ENCODE results near the gene TSPAN9. TPM values are rescaled to one million over a fixed set of nuclear protein-coding genes. Genes with fewer than 3 reads are reported as not detected.

TSPAN9 gene
- total RNA-seq, 4 donors from 2014 or later, result 13.7 to 35.4 (median 26.7) TPM

DNA sequence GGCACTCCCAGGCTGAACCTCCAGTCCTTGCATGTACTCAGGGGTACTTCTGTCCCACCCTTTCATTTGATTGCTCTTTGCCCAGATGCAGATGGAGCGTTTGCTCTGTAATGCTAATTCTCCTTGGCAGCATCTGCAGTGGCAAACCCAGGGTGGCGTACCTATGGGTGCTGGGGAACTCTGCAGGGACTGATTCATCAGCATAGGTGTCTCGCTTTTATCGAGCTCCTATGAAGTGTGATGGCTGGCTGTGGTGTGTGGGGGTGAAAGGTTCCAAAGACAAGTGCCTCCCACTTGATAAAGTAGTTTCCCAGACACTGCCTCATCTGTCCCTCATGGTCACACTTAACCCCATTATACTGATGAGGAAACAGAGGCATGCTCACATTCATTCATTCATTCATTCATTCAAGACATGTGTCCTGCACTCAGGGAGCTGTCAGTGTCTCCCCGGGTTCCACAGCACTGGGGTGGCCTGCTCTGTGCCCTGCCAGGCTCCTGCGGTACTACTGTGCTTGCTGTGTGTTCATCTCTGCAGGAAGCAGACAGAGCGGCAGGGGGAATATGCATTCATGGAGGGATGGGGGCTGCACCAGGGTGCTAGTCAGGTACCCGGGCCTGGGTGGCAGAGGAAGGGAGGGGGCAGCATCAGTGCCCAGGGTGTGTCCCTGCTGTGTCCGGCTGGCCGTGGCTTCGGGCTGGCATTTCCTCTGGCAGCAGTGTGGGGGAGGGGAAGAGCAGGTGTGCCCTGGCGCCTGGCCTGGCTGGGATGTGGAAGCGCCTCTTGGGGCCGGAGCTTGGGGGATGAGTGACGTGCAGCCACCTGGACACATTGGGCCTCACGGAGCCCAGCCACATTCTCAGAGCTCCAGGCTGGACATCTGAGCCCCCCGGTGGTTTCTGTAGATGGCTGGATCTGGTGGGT lies 110.9 kb downstream of the TSPAN9 start:
- Histone ChIP-seq H3K36me3 (no peaks in the 10 kb centered on the region), H3K27me3 (no peaks in the 10 kb centered on the region), H3K4me3 (no peak overlapping the region), H3K27ac (replicated peaks in 1 of 4) (no peak overlapping the region), H3K4me1 (peaks cover 15 to 56% (median 23%) of the 10 kb centered on the region in 4 donors), H3K9me3 (no peaks in the 10 kb centered on the region)
- TF ChIP-seq POLR2A (IDR thresholded peaks at IDR 0.05; ENCODE audit: low read depth) (no peak), EP300 (IDR thresholded peaks at IDR 0.05) (no peak), POLR2AphosphoS5 (IDR thresholded peaks at IDR 0.05) (no peak), CTCF (IDR thresholded peaks at IDR 0.05) (no peak)
- WGBS, result 87% methylated on average over 8 of the region's 17 CpGs
- intact Hi-C loops (cut with DNase I), result no loop called here
- no peak for DNase-seq (ENCODE audit: extremely low spot score)

DNA sequence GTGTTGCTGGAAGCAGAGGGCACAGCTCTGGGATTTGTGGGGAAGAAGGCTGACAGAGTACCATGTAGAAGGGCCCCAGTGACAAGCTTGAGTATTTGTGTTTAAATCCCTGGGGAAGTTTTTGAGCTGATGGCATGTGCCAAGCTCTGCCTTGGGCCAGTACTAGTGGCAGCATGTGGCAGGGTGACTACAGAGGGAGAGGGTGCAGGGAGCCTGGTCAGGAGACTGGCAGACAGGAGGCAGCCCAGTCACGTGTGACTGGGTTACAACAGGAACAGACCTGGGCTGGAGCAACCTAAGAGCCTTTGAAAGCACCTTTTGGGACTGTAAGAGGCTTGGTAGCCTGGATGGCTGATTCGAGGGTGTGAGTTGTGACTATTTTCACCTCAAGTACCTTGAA lies 112.1 kb downstream of the TSPAN9 start:
- peaks cover 15 to 63% (median 23%) of the 10 kb centered on the region in 4 donors for H3K4me1 ChIP-seq
- TF ChIP-seq POLR2A (IDR thresholded peaks at IDR 0.05; ENCODE audit: low read depth) (no peak), POLR2AphosphoS5 (IDR thresholded peaks at IDR 0.05) (no peak), CTCF (IDR thresholded peaks at IDR 0.05) (no peak), EP300 (IDR thresholded peaks at IDR 0.05) (no peak)
- H3K9me3 ChIP-seq, result no peaks in the 10 kb centered on the region
- no peak overlapping the region for H3K4me3 ChIP-seq
- no peak for DNase-seq (ENCODE audit: extremely low spot score)
- H3K27me3 ChIP-seq, result no peaks in the 10 kb centered on the region
- 100% methylated on average over 2 of the region's 2 CpGs for WGBS
- intact Hi-C loops (cut with DNase I), result no loop called here
- no peak overlapping the region for H3K27ac ChIP-seq (replicated peaks in 1 of 4)
- no peaks in the 10 kb centered on the region for H3K36me3 ChIP-seq

GRCh38 chr12:3190101-3190500 lies 112.9 kb downstream of the TSPAN9 start:
- intact Hi-C loops (cut with DNase I), result no loop called here
- no peaks in the 10 kb centered on the region for H3K9me3 ChIP-seq
- no peaks in the 10 kb centered on the region for H3K36me3 ChIP-seq
- whole genome bisulfite sequencing, result 65% methylated on average over 6 of the region's 9 CpGs
- no peak overlapping the region for H3K4me3 ChIP-seq
- no peaks in the 10 kb centered on the region for H3K27me3 ChIP-seq
- TF ChIP-seq CTCF (IDR thresholded peaks at IDR 0.05) (no peak), EP300 (IDR thresholded peaks at IDR 0.05) (no peak), POLR2A (IDR thresholded peaks at IDR 0.05; ENCODE audit: low read depth) (no peak), POLR2AphosphoS5 (IDR thresholded peaks at IDR 0.05) (no peak)
- no peak for DNase-seq (ENCODE audit: extremely low spot score)
- H3K27ac ChIP-seq (replicated peaks in 1 of 4), result no peak overlapping the region
- H3K4me1 ChIP-seq, result peaks cover 10 to 57% (median 16%) of the 10 kb centered on the region in 4 donors

GRCh38 chr12:3191450-3191849 lies 114.3 kb downstream of the TSPAN9 start:
- Histone ChIP-seq H3K9me3 (no peaks in the 10 kb centered on the region), H3K4me1 (peaks cover 0 to 44% (median 8%) of the 10 kb centered on the region in 4 donors), H3K4me3 (no peak overlapping the region), H3K27me3 (no peaks in the 10 kb centered on the region), H3K27ac (replicated peaks in 1 of 4) (no peak overlapping the region), H3K36me3 (no peaks in the 10 kb centered on the region)
- TF ChIP-seq POLR2AphosphoS5 (IDR thresholded peaks at IDR 0.05) (no peak), CTCF (IDR thresholded peaks at IDR 0.05) (no peak), POLR2A (IDR thresholded peaks at IDR 0.05; ENCODE audit: low read depth) (no peak), EP300 (IDR thresholded peaks at IDR 0.05) (no peak)
- intact Hi-C loops (cut with DNase I), result no loop called here
- DNase-seq (ENCODE audit: extremely low spot score), result no peak
- WGBS, result 83% methylated on average over 2 of the region's 2 CpGs
